Measurements from ENCODE around the gene SOX6. TPM values are rescaled to one million over a fixed set of nuclear protein-coding genes. Genes with fewer than 3 reads are reported as not detected.

The SOX6 gene
- total RNA-seq, 6 donors from 2014 or later = 2.9 to 21.0 (median 4.9) TPM

- Histone ChIP-seq H3K4me3 (no peak overlapping the region), H3K27me3 (no peaks in the 10 kb centered on the region), H3K27ac (no peak overlapping the region), H3K36me3 (no peaks in the 10 kb centered on the region), H3K4me1 (peaks cover 0 to 6% (median 2%) of the 10 kb centered on the region in 4 donors), H3K9me3 (no peaks in the 10 kb centered on the region)
- TF ChIP-seq CTCF (IDR thresholded peaks at IDR 0.05) (no peak), POLR2AphosphoS5 (IDR thresholded peaks at IDR 0.05) (no peak), POLR2A (IDR thresholded peaks at IDR 0.05) (no peak), EP300 (IDR thresholded peaks at IDR 0.05) (no peak)
- no peak for DNase-seq
- ATAC-seq (ENCODE audit: low FRiP score in 2 of 2) = no peak
- 71 to 80% methylated on average over 8 of the region's 8 CpGs for WGBS, 2 donors
Measured at GRCh38 chr11:16292167-16292859, 64.0 kb downstream of the SOX6 start.

- no peaks in the 10 kb centered on the region for H3K36me3 ChIP-seq
- no peak for TF ChIP-seq EP300 (IDR thresholded peaks at IDR 0.05)
- TF ChIP-seq POLR2AphosphoS5 (IDR thresholded peaks at IDR 0.05) = no peak
- no peak for TF ChIP-seq POLR2A (IDR thresholded peaks at IDR 0.05)
- no peak for TF ChIP-seq CTCF (IDR thresholded peaks at IDR 0.05)
- no peak overlapping the region for H3K27ac ChIP-seq
- ATAC-seq (ENCODE audit: low FRiP score in 2 of 2) = no peak
- 37 to 88% methylated on average over 1 of the region's 1 CpG for WGBS, 2 donors
- H3K27me3 ChIP-seq = no peaks in the 10 kb centered on the region
- no peak for DNase-seq
- H3K9me3 ChIP-seq = no peaks in the 10 kb centered on the region
- no peak overlapping the region for H3K4me3 ChIP-seq
- H3K4me1 ChIP-seq = peaks cover 0 to 6% (median 2%) of the 10 kb centered on the region in 4 donors
Measured at GRCh38 chr11:16291729-16292128, 64.6 kb downstream of the SOX6 start.

- Histone ChIP-seq H3K27me3 (no peaks in the 10 kb centered on the region), H3K36me3 (no peaks in the 10 kb centered on the region), H3K27ac (no peak overlapping the region), H3K9me3 (no peaks in the 10 kb centered on the region), H3K4me3 (no peak overlapping the region), H3K4me1 (peaks cover 0 to 6% (median 2%) of the 10 kb centered on the region in 4 donors)
- ATAC-seq (ENCODE audit: low FRiP score in 2 of 2) = no peak
- DNase-seq = no peak
- 94% methylated on average over 3 of the region's 3 CpGs for WGBS, 2 donors
- TF ChIP-seq POLR2AphosphoS5 (IDR thresholded peaks at IDR 0.05) (no peak), POLR2A (IDR thresholded peaks at IDR 0.05) (no peak), EP300 (IDR thresholded peaks at IDR 0.05) (no peak), CTCF (IDR thresholded peaks at IDR 0.05) (no peak)
Measured at GRCh38 chr11:16289541-16289940, 66.8 kb downstream of the SOX6 start.

GRCh38 chr11:16287630-16288280, 68.6 kb downstream of the SOX6 start:
- H3K27ac ChIP-seq = no peak overlapping the region
- 74 to 80% methylated on average over 3 of the region's 3 CpGs for WGBS, 2 donors
- H3K36me3 ChIP-seq = no peaks in the 10 kb centered on the region
- TF ChIP-seq EP300 (IDR thresholded peaks at IDR 0.05) = no peak
- TF ChIP-seq POLR2AphosphoS5 (IDR thresholded peaks at IDR 0.05) = no peak
- TF ChIP-seq CTCF (IDR thresholded peaks at IDR 0.05) = no peak
- TF ChIP-seq POLR2A (IDR thresholded peaks at IDR 0.05) = no peak
- H3K4me3 ChIP-seq = no peak overlapping the region
- ATAC-seq (ENCODE audit: low FRiP score in 2 of 2) = no peak
- no peaks in the 10 kb centered on the region for H3K9me3 ChIP-seq
- H3K27me3 ChIP-seq = no peaks in the 10 kb centered on the region
- H3K4me1 ChIP-seq = no peaks in the 10 kb centered on the region
- no peak for DNase-seq
